Measurements from ENCODE around the gene MAGED2.
"Not testable (repeated sequence)": the region's sequence is repeated elsewhere in the genome, so short reads cannot be mapped to it uniquely, and the experiment has no call there.

Gene MAGED2

DNA sequence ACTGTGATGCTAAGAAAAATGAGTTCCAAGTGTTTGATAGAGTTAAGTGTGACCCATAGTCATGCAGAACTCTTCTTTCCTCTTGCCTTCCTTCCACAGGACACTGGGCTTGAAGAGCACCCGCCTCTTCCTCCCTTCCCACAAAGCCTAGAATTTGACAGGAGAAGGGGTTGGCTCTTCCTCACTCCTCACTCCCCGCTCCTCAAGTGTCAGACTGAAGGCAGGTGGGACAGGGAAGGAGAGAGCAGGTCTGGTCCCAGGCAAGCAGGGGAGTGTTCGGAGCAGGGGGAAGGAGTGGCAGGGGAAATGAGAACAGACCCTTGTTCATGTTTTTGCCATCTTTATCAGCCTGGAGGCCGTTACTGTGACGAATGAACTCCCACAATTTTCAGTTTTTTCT lies 10.7 kb downstream of the MAGED2 start:
- no peak for DNase-seq

- DNase-seq: no peak
Observed at GRCh38 chrX:54819201-54819600, 11.7 kb downstream of the MAGED2 start.

DNA sequence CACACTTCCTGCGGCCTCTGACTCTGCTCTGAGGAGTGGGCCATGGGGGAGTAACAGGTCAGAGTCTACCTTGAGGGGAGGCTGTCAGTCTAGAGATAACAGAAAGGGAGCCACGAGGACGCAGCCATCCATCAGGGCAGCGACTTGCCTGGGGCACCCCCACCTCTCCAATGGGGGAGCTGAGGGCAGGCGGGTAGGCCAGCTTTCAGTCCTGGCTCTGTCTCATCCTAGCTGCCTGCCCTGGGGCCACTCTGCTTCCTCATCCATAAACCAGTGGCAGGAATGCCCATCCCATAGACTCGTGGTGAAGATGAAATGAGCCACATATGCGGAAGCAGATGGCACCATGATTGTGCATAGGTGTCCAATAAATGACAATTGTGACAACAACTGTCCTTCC lies 13.2 kb downstream of the MAGED2 start:
- no peak for DNase-seq

GRCh38 chrX:54821310-54821709 lies 13.8 kb downstream of the MAGED2 start:
- DNase-seq: no peak

DNA sequence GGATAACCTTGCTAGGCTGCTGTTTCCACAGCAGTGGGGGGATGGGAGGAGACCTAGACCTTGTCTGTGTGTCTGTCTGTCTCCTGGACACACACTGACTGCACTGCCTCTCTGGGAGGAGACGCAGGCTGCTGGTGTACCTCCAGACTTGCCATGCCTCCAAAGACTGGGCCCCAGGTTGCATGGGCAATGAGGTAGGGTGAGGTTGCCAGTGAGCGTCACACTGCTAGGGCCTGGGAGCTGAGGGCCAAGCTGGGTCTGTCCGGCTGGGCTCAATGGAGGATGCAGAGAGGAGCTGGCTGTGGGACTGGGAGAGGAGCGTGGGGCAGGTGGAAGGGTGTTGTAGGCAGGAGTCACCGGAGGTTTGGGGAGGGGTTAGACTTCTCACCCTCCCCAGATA lies 16.6 kb downstream of the MAGED2 start:
- DNase-seq: no peak

DNA sequence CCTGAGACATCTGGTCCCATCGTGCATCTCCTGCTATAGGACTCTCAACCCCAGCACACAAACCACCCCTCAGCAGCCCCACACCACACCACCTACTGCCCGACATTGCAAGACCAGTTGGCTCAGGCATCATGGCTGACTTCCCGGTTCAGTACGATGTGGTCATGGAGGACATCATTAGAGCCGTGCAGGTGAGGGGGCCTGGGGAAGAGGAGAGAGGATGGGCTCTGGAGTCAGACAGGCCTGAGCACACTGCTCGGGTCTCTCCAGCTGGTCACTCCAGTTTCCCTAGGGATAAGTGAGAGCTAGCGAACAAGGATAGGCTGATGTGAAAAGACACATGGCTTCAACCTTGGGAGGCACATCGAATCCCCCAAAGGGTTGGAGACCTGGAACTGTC lies 17.2 kb downstream of the MAGED2 start:
- no peak for DNase-seq

DNA sequence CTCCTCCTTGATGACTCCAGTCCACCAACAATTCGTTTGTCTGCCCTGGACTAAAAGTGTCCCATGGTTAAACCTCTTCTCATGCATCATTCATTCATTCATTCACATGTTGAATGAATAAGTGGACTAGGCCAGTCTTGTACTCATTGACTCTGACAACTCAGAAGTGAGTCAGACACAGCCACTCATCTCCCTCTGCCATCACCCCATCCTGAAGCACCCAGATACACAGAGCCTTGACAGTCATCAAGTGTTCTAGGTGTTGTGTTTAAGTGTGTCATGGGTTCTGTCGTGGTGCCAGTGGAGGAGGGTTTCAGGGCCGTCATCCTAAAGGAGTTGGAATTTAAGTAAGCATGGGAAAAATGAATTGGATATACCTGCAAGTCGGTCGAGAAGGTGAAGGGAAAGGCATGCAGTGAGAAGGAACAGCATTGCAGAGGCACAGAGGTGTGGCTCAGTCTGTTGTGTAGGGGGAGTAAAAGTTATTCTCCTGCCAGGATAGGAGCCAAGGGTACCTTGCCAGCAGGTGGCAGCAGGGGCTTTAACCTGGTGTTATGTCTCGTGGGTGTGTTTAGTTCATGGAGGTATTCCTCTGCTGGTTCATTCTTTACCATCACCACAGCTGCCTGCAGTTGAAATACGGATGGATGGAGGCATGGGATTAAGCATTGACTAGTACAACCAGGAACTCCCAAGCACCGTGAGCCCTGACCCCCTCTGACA lies 18.3 kb downstream of the MAGED2 start:
- no peak for DNase-seq

DNA sequence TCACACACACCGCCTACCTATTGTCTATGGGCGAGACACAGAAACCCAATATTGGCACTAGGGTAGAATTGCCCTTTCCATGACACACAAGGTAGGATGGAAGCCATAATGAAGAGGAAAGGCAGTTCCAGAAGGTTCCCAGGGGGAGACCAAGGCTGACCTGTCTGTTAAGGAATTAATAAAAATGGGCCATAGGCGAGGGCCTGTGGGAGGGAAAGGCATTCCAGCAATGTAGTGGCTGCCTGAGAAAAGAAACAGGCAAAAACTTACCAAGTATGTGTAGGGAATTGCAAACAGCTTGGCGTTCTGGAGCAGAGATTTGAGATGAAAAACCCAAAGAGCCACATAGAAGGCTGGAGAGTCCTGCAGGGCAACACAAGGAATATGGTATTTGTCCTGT lies 19.1 kb downstream of the MAGED2 start:
- no peak for DNase-seq

DNA sequence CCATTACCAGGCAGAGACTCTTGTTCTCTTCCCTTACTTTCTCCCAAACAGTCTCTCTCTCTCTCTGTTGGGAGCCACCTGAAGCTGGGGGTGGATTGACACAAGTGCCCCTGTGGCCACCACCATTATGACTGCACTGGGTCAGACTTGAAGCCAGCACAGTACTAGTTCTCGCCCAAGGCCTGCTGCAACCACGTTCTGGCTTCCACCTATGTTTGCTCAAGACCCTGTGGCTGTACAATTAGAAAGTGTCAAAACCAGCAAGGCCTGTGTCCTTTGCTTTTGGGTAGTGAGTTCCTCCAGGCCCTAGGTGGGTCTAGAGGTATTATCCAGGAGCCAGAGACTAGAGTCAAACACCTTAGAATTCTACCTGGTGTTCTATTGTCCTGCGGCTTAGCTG lies 31.0 kb downstream of the MAGED2 start:
- DNase-seq: no peak

DNA sequence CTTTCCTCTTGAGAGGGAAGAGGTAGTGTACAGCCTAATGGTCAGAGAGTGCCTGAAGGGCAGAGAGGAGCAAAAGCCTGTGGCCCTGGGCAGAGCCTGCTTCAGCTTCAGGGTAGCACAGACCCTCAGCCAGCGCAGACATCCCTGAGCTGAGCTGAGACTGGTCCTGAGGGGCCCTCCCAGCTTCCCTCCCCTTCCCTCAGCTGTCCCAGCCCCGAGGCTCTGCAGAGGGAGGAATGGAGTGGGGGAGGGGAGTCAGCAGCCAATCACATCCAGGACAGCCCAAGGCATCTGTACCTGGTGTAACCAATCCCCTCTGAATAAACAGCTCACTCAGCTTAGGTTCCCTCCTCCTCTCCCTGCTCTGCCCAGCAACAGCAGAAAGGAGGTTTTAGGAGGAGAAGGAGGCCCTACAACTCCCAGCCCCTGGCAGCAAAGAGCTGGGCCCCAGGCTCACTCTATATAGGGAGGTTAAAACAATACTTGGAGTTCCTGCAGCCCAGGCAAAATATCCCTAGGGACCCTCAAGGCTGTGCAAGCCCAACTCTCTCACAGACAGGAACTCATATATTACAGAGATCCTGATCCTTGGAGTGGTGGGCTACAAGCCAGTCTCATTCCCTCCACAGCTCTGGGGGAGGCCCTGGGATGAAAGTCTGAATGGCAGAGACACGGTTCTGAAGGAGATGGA lies 33.8 kb downstream of the MAGED2 start:
- DNase-seq: not testable (repeated sequence)

DNA sequence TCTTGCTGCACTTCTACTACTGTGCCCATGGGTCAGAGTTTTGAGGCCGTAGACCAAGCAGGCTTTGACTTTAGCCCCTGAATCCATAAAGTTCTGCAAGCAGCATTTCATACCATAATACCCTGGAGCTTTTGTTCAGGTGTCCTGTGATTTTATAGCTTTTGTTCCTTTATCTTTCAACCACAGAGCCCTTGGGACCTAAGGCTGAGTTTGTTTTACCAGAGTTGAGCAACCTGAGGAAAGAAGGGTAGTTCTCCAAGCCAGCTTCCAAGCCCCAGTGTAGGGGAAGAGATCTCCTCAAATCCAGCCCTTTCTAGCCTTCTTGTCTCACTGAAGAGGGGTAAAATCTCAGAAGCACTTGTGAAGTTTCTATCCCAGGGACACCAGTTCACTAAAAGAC lies 35.1 kb downstream of the MAGED2 start:
- DNase-seq: no peak

GRCh38 chrX:54843050-54843449 lies 35.5 kb downstream of the MAGED2 start:
- no peak for DNase-seq

GRCh38 chrX:54847700-54848099 lies 40.2 kb downstream of the MAGED2 start:
- not testable (repeated sequence) for DNase-seq

DNA sequence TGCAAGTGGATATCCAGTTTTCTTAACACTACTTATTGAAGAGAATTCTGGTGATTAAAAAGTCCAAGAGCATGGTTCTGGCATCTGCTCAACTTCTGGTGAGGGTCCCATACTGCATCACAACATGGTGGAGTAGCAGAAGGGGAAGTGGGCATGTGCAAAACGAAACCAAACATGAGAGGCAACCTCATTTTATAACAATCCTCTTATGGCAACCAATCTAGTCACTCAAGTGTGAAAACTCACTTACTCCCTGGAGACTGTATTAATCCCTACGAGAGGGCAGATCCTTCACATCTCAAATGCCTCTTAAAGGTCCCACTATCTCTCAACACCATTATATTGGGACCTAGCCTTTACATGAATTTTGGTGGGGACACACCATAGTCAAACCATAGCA lies 57.7 kb downstream of the MAGED2 start:
- DNase-seq: no peak
